HepG2 (cell line): Measurements from ENCODE around the gene RAP1A. TPM values are rescaled to one million over a fixed set of nuclear protein-coding genes. Genes with fewer than 3 reads are reported as not detected.

ENCODE experiments used
- DR1 ChIP-seq: sonication (generic); formaldehyde crosslinking; IDR thresholded peaks from 2 replicates; pipeline ENCODE4 v1.8.0; 2021; ENCODE audit warnings: mild to moderate bottlenecking, missing genetic modification reagents, inconsistent platforms
- KDM5B ChIP-seq: sonication (generic); formaldehyde crosslinking; IDR thresholded peaks from 2 replicates; pipeline ENCODE4 v1.4.0; 2020; ENCODE audit warnings: missing genetic modification reagents, mild to moderate bottlenecking, borderline replicate concordance
- KLF12 ChIP-seq: sonication (generic); formaldehyde crosslinking; IDR thresholded peaks from 2 replicates; pipeline ENCODE4 v1.4.0; 2020; ENCODE audit warnings: missing genetic modification reagents, borderline replicate concordance
- KMT2A ChIP-seq: sonication (generic); formaldehyde crosslinking; IDR thresholded peaks from 2 replicates; pipeline ENCODE4 v1.4.0; 2020; ENCODE audit warnings: missing genetic modification reagents
- NFATC3 ChIP-seq: sonication (generic); formaldehyde crosslinking; IDR thresholded peaks from 2 replicates; pipeline ENCODE4 v1.5.1; 2020; ENCODE audit warnings: mild to moderate bottlenecking, missing genetic modification reagents
- NONO ChIP-seq, 2 experiments: fragments of 450-650 bp in 1 of 2; sonication (generic) in 1 of 2; formaldehyde crosslinking in 1 of 2; IDR thresholded peaks in 1 of 2; conservative IDR thresholded peaks in 1 of 2; 2 replicates each; pipeline versions ENCODE4 v1.6.1 to v1.8.0; 2017 to 2022; ENCODE audit warnings: mild to moderate bottlenecking in 1 of 2, missing genetic modification reagents in 1 of 2, moderate library complexity in 1 of 2
- PHF5A ChIP-seq: IDR thresholded peaks from one replicate; pipeline ENCODE4 v1.6.1; 2018; ENCODE audit warnings: low read depth, missing genetic modification reagents; ENCODE audit not compliant: unreplicated experiment
- SOX13 ChIP-seq, 3 experiments: fragments of 450-650 bp in 1 of 3; sonication (generic) in 1 of 3; formaldehyde crosslinking in 1 of 3; IDR thresholded peaks in 2 of 3; conservative IDR thresholded peaks in 1 of 3; 2 replicates each; pipeline versions ENCODE4 v1.5.0 to v1.6.1; 2016 to 2020; ENCODE audit warnings: antibody characterized with exemption in 1 of 3, mild to moderate bottlenecking in 1 of 3, missing compliant biosample characterization in 1 of 3, missing genetic modification reagents in 1 of 3, moderate library complexity in 1 of 3
- SP5 ChIP-seq: IDR thresholded peaks from 2 replicates; pipeline ENCODE4 v1.6.1; 2016; ENCODE audit warnings: low read depth, borderline replicate concordance
- SRSF4 ChIP-seq: fragments of 200-400 bp; formaldehyde crosslinking; IDR thresholded peaks from one replicate; pipeline ENCODE4 v1.6.1; 2018; ENCODE audit warnings: mild to moderate bottlenecking, low read depth, low read length, moderate library complexity; ENCODE audit not compliant: poor library complexity, severe bottlenecking
- TP53 ChIP-seq: sonication (generic); formaldehyde crosslinking; conservative IDR thresholded peaks from 2 replicates; pipeline ENCODE4 v1.4.0; 2020; ENCODE audit warnings: missing genetic modification reagents
- YEATS2 ChIP-seq: sonication (generic); formaldehyde crosslinking; IDR thresholded peaks from 2 replicates; pipeline ENCODE4 v1.4.0; 2020; ENCODE audit warnings: missing genetic modification reagents, borderline replicate concordance
- ZFYVE20 ChIP-seq: sonication (generic); formaldehyde crosslinking; IDR thresholded peaks from 2 replicates; pipeline ENCODE4 v1.8.0; 2023; ENCODE audit warnings: low read depth, mild to moderate bottlenecking, moderate library complexity, missing genetic modification reagents, borderline replicate concordance
- ZNF33A ChIP-seq: sonication (generic); formaldehyde crosslinking; IDR thresholded peaks from 2 replicates; pipeline ENCODE4 v1.5.1; 2020; ENCODE audit warnings: missing genetic modification reagents, mild to moderate bottlenecking, moderate library complexity, borderline replicate concordance
- ZNF343 ChIP-seq: sonication (generic); formaldehyde crosslinking; IDR thresholded peaks from 2 replicates; pipeline ENCODE4 v1.4.0; 2020; ENCODE audit warnings: mild to moderate bottlenecking, missing genetic modification reagents
- ZNF572 ChIP-seq: sonication (generic); formaldehyde crosslinking; IDR thresholded peaks from 2 replicates; pipeline ENCODE4 v1.5.1; 2020; ENCODE audit warnings: mild to moderate bottlenecking, missing genetic modification reagents
- ZNF589 ChIP-seq: sonication (generic); formaldehyde crosslinking; conservative IDR thresholded peaks from 2 replicates; pipeline ENCODE4 v1.8.0; 2022; ENCODE audit warnings: mild to moderate bottlenecking, moderate library complexity, missing genetic modification reagents
- ZNF670 ChIP-seq: sonication (generic); formaldehyde crosslinking; IDR thresholded peaks from 2 replicates; pipeline ENCODE4 v1.8.0; 2022; ENCODE audit warnings: mild to moderate bottlenecking, missing genetic modification reagents, borderline replicate concordance
- ZNF709 ChIP-seq: sonication (generic); formaldehyde crosslinking; IDR thresholded peaks from 2 replicates; pipeline ENCODE4 v1.5.0; 2020; ENCODE audit warnings: mild to moderate bottlenecking, missing genetic modification reagents
- ZSCAN31 ChIP-seq: sonication (generic); formaldehyde crosslinking; IDR thresholded peaks from 2 replicates; pipeline ENCODE4 v1.5.0; 2020; ENCODE audit warnings: low read depth, mild to moderate bottlenecking, missing genetic modification reagents
- polyA plus RNA-seq, 8 experiments: library from polyadenylated mRNA; depleted of rRNA in 3 of 8; stranded (reverse) in 7 of 8; unstranded in 1 of 8; fragments of >200 nt; fragmentation: Illumina TruSeq in 4 of 8; extraction: Trizol in 4 of 8; gene quantifications; 2 replicates each; pipeline versions ENCODE4 v1.2.1 to v1.2.3, GENCODE V29; 2011 to 2016; ENCODE audit warnings: low read depth in 4 of 8, missing spikeins in 1 of 8, mixed read lengths in 1 of 8; ENCODE audit not compliant: insufficient read depth in 1 of 8
- total RNA-seq, 5 experiments: library from RNA; depleted of rRNA; stranded (reverse); fragments of >200 nt; fragmentation: Illumina TruSeq; extraction: Trizol; gene quantifications; 2 replicates each; pipeline ENCODE4 v1.2.3, GENCODE V29; 2016; ENCODE audit warnings: low read depth in 1 of 5
- TF ChIP-seq, protein P1 (sequence below): sonication (generic); formaldehyde crosslinking; IDR thresholded peaks from 2 replicates; pipeline ENCODE4 v1.5.0; 2020; ENCODE audit warnings: missing genetic modification reagents
- TF ChIP-seq, protein P2 (sequence below): sonication (generic); formaldehyde crosslinking; IDR thresholded peaks from 2 replicates; pipeline ENCODE4 v1.4.0; 2020; ENCODE audit warnings: missing genetic modification reagents
- TF ChIP-seq, protein P3 (sequence below): sonication (generic); formaldehyde crosslinking; IDR thresholded peaks from 2 replicates; pipeline ENCODE4 v1.4.0; 2020; ENCODE audit warnings: missing genetic modification reagents; ENCODE audit errors: not compliant biosample characterization

RAP1A gene
- total and polyA plus RNA-seq, 2 of the 13 experiments (the other 11 are each of a cell fraction or from before 2014, with no cell fraction given), result 19.0 to 20.7 TPM

DNA sequence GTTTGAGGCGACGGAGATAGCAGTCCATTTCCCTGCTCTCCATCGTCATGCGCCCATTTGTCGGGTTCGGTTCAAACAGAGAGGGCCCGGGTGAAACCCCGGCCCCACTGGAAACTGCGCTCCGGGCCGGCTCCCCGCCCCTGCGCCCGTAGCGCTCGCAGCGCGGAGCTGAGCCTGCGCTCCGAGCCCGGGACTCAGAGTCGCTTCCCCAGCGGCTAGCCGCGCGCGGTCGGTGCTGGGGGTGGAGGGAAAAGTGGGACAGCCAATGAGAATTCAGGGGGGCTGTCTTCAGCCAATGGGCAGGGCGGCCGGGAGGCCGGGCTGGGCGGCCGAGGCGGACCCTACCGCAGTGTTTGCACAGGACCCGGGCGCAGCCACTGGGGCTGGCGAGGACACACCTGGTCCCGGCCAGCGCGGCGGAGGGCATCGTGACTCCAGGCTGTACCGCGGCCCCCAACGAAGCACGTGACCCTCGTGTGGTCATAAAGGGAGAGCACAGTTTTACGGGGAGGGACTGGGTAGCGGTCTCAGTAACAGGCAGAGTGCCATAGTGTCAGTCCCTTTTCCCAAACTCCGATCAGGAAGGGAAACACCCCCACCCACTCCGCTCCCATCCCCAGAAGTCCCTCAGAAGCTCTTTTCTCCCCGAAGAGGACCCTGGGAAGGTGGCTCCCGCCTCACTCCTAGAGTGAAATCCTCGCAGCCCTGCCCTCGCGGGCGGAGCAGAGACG, 119.8 kb downstream of the RAP1A start, which contains the start of gene INKA2 (continued):
- TF ChIP-seq, protein P1, sequence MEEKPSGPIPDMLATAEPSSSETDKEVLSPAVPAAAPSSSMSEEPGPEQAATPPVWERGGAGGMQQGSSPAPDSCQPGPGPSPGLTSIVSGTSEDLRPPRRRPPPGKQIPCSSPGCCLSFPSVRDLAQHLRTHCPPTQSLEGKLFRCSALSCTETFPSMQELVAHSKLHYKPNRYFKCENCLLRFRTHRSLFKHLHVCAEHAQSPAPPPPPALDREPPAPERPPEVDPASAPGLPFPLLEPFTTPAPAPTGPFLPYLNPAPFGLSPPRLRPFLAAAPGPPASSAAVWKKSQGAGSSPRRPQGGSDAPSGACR (CRISPR knock-in tag), result 0 out of 2 replicates have a peak, but pooled peaks have one; percentile 18
- TF ChIP-seq ZFYVE20 (CRISPR knock-in tag) (0 out of 2 replicates have a peak, but pooled peaks have one; percentile 20), TP53 (CRISPR knock-in tag) (0 out of 2 replicates have a peak, but pooled peaks have one; percentile 65), ZNF572 (CRISPR knock-in tag) (no peak), SP5 (CRISPR knock-in tag) (no peak), SOX13 (IDR thresholded peaks at IDR 0.05) (no peak), SOX13 (CRISPR knock-in tag; conservative IDR thresholded peaks at IDR 0.05 in 1 of 2, IDR thresholded peaks at IDR 0.05 in 1 of 2) (no peak; a peak in 1 of 4 replicates), SRSF4 (no peak), ZNF709 (CRISPR knock-in tag) (no peak), KMT2A (CRISPR knock-in tag) (no peak; the same call in 1 of the 2 replicates), KDM5B (peak; percentile 82; the same call in 1 of the 2 replicates), ZNF670 (CRISPR knock-in tag) (no peak; the same call in 1 of the 2 replicates), ZNF343 (CRISPR knock-in tag) (no peak), ZNF33A (no peak), NFATC3 (CRISPR knock-in tag) (no peak), ZNF589 (no peak), DR1 (CRISPR knock-in tag) (peak; percentile 54), NONO (IDR thresholded peaks at IDR 0.05) (no peak), NONO (CRISPR knock-in tag; conservative IDR thresholded peaks at IDR 0.05) (peak; percentile 79), PHF5A (CRISPR knock-in tag) (no peak), ZSCAN31 (CRISPR knock-in tag) (peak; percentile 60; the same call in 1 of the 2 replicates), YEATS2 (CRISPR knock-in tag) (0 out of 2 replicates have a peak, but pooled peaks have one; percentile 38), KLF12 (CRISPR knock-in tag) (peak; percentile 36; the same call in 1 of the 2 replicates)
- TF ChIP-seq, protein P2, sequence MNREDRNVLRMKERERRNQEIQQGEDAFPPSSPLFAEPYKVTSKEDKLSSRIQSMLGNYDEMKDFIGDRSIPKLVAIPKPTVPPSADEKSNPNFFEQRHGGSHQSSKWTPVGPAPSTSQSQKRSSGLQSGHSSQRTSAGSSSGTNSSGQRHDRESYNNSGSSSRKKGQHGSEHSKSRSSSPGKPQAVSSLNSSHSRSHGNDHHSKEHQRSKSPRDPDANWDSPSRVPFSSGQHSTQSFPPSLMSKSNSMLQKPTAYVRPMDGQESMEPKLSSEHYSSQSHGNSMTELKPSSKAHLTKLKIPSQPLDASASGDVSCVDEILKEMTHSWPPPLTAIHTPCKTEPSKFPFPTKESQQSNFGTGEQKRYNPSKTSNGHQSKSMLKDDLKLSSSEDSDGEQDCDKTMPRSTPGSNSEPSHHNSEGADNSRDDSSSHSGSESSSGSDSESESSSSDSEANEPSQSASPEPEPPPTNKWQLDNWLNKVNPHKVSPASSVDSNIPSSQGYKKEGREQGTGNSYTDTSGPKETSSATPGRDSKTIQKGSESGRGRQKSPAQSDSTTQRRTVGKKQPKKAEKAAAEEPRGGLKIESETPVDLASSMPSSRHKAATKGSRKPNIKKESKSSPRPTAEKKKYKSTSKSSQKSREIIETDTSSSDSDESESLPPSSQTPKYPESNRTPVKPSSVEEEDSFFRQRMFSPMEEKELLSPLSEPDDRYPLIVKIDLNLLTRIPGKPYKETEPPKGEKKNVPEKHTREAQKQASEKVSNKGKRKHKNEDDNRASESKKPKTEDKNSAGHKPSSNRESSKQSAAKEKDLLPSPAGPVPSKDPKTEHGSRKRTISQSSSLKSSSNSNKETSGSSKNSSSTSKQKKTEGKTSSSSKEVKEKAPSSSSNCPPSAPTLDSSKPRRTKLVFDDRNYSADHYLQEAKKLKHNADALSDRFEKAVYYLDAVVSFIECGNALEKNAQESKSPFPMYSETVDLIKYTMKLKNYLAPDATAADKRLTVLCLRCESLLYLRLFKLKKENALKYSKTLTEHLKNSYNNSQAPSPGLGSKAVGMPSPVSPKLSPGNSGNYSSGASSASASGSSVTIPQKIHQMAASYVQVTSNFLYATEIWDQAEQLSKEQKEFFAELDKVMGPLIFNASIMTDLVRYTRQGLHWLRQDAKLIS (CRISPR knock-in tag), result no peak
- TF ChIP-seq, protein P3, sequence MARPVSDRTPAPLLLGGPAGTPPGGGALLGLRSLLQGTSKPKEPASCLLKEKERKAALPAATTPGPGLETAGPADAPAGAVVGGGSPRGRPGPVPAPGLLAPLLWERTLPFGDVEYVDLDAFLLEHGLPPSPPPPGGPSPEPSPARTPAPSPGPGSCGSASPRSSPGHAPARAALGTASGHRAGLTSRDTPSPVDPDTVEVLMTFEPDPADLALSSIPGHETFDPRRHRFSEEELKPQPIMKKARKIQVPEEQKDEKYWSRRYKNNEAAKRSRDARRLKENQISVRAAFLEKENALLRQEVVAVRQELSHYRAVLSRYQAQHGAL (CRISPR knock-in tag), result no peak
